GM18873 (cell line): ENCODE data around the gene SCG3.

Experiments
- ATAC-seq: cut with Tn5 transposase; IDR thresholded peaks from one replicate; pipeline ENCODE4 v1.9.1; 2021; ENCODE audit warnings: mild to moderate bottlenecking, moderate library complexity, moderate number of reproducible peaks; ENCODE audit not compliant: unreplicated experiment, low FRiP score

SCG3 gene

GRCh38 chr15:51677452-51677851 lies 3.9 kb upstream of the SCG3 start:
- no peak for ATAC-seq

GRCh38 chr15:51678096-51678495 lies 3.2 kb upstream of the SCG3 start:
- ATAC-seq, result no peak

- ATAC-seq, result no peak
These were observed 982 bp upstream of the SCG3 start for GRCh38 chr15:51680321-51680720.

DNA sequence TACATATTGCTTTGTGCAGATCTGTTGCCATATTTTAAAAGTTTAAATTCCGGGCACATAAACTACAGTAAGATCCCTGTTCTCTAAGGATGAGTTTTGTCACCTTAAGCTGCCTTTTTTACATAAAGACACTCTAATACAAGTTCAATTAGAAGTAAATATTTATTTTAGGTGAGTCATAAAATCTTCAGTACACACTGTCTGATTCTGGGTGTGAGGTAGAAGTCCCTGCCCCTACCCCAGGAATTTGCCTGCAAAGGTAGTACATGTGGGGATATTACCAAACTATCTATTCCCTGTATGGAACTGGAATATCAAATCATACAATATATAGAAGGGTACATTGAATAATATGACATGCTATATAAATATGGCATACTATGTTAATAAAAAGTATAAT lies 6.3 kb downstream of the SCG3 start:
- no peak for ATAC-seq

DNA sequence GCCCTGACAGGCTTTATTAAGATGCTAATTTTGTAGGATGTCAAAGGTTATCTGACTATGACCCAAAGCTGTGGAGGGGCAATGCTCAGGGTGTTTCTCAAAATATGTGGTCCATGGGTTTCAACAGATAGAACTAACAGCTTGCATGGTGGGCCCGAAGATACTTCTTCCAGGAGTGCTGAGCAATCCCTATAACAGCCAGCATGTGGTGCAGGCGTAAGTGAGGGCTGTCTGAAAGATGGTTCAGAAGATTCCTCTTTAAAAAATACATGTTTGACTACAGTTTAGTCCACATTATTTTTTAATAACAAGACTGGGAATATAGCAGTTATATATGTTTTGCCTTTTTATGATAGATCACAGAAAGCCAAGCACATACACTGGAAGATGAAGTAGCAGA lies 7.6 kb downstream of the SCG3 start:
- ATAC-seq, result no peak

DNA sequence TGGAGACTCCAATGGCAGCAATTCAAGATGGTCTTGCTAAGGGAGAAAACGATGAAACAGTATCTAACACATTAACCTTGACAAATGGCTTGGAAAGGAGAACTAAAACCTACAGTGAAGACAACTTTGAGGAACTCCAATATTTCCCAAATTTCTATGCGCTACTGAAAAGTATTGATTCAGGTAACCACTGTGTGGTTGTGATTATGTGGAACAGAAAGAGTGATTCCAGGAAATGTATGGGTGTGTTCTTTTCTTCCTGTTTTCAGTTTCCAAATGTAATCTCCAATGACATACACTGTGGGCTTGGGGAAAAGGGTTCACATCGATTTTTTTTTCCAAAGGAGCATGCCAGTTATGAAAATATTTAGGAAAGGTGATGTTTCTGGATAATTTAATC lies 10.9 kb downstream of the SCG3 start:
- no peak for ATAC-seq

DNA sequence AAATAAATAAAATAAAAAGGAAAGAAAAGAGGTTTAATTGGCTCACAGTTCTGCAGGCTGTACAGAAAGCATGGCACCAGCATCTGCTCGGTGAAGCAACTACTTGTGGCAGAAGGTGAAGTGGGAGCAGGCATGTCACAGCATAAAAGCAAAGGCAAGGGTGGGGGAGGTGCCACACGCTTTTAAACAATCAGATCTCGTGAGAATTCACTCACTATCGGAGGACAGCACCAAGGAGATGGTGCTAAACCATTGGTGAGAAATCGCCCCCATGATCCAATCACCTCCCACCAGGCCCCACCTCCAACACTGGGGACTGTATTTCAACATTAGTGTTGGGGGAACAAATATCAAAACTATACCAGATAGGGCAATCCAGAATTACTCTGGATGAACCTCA lies 15.3 kb downstream of the SCG3 start:
- no peak for ATAC-seq

- ATAC-seq, result no peak
These were observed 15.9 kb downstream of the SCG3 start for GRCh38 chr15:51697163-51697562.

DNA sequence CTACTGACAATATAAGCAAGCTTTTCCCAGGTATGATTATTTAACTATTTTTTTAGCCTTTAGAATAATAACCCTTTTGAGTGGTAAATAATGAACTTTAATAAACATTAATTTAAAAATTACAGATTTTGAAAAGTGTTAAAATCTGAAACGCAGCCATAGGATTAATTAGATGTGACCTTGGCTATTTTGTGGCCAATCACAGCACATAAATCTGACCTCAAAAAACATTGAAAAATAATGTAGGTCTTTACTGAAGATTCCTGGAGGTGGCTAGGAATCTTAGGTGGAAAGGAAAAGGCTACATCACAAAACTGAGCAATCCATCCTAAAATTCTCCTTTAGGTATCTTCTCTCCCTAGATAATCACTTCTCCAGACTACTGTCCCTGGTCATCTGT lies 18.1 kb downstream of the SCG3 start:
- no peak for ATAC-seq

GRCh38 chr15:51702710-51703109 lies 21.4 kb downstream of the SCG3 start:
- ATAC-seq, result no peak

DNA sequence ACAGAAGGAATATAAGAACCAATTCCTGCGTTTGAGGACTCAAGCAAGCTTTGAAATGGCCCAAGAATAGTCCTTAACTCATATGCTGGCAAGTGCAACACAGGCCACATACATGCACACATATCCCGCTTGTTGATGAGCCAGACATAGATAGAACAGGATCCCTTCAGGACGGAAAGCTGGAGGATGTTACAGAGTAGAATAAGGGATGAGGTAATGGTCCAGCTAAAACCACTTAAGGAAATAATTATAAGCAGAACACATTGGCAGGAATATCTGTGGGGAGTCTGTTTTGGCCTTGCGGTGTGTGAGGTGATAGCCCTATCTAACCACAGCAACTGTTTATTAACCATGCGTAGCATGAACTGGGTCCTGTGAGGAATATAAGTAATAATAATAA lies 25.0 kb downstream of the SCG3 start:
- ATAC-seq, result no peak

DNA sequence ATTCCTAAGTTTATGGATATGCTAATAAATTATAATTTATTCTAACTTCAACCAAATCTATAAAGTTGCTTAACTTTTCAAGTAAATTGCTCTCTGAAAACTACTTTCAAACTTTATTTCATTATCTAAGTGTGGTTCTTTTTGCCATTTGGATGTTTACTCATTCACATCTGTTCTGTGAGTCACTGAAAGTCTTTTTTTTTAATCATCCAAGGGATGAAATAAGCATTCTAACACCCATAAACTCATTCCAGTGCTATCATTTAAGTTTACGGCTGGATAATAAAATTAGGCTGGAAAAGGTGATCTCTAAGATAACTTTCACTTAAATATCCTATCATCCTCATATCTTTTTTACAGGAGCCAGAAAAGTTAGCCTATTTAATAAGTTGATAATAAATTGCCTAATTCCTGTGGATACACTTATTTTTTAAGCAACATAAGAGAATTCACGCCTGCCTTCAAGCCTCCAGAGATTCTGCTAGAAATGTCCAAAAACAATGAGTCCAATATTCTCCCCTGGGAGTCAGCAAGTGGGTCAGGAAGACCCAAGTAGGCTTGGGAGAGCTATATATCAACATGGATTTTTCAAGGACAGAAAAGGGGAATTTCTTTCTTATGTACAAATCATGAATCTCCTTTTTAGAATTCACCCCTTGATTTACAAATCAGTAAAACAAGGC lies 25.8 kb downstream of the SCG3 start:
- ATAC-seq, result no peak

DNA sequence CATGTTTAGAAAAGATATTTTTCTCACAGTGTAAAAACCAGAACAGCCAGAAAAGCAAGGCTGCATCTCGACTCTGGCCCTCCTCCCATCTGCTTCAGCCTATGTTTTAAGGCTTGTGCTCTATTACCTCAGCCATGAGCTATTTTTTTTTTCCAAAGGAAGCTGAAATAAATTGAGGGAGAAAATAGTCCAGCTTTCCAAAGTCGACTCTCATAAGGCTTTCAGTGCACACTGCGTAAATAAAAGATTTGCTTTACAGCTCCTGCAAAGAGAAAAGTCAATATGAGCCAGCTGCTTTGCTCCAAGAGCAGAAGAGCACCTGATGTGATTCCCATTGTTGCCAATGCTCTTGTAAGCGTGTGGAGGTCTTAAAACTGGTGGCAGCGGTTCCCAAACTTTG lies 26.7 kb downstream of the SCG3 start:
- no peak for ATAC-seq

- ATAC-seq, result no peak
These were observed 27.7 kb downstream of the SCG3 start for GRCh38 chr15:51709031-51709430.

GRCh38 chr15:51714162-51714561 lies 32.9 kb downstream of the SCG3 start:
- ATAC-seq, result no peak

GRCh38 chr15:51714911-51715310 lies 33.6 kb downstream of the SCG3 start:
- no peak for ATAC-seq

DNA sequence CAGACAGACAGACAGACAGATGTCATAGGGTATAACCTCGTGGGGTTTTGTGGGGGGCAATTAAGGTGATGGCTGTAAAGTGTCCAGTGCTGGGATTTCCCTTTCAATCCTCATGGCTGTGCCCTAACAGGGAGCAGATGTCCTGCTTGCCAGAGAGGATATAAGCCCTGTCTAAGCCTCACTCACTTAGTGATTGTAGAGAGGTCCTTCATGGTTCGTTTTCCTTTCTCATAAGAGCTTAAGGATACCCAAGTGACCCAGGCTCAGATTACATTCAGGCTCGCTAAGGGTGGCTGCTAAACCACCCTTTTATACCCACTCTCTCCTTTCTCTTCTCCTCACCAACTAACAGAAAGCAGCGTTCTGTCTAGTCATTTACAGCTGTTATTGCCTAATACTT lies 36.9 kb downstream of the SCG3 start:
- ATAC-seq, result no peak

GRCh38 chr15:51718746-51719145 lies 37.4 kb downstream of the SCG3 start:
- ATAC-seq, result no peak

DNA sequence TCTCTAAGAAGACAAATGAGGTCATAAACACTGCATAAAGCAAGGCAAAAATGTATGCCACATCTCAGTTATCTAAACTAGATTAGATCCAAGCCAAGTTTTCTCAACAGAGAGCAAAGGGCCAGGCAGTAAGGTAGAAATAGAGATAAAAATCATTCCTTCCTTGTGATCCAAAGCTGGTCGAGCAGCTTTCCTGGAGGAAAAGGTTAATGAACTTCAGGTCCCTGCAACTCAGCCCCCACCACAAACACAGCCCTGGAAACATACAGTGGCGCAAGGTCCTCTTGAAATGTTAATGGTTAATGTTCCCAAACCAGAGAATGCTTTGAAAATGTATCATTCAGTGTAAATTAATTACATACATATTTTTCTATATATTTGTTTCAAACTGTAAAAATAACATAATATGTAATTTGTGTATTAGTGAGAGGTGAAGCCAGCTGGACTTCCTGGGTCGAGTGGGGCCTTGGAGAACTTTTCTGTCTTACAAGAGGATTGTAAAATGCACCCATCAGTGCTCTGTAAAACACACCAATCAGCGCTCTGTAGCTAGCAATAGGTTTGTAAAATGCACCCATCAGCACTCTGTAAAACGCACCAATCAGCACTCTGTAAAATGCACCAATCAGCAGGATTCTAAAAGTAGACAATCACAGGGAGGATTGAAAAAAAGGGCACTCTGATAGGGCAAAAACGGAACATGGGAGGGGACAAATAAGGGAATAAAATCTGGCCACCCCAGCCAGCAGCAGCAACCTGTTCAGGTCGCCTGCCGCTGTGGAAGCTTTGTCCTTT lies 39.1 kb downstream of the SCG3 start:
- ATAC-seq, result no peak

DNA sequence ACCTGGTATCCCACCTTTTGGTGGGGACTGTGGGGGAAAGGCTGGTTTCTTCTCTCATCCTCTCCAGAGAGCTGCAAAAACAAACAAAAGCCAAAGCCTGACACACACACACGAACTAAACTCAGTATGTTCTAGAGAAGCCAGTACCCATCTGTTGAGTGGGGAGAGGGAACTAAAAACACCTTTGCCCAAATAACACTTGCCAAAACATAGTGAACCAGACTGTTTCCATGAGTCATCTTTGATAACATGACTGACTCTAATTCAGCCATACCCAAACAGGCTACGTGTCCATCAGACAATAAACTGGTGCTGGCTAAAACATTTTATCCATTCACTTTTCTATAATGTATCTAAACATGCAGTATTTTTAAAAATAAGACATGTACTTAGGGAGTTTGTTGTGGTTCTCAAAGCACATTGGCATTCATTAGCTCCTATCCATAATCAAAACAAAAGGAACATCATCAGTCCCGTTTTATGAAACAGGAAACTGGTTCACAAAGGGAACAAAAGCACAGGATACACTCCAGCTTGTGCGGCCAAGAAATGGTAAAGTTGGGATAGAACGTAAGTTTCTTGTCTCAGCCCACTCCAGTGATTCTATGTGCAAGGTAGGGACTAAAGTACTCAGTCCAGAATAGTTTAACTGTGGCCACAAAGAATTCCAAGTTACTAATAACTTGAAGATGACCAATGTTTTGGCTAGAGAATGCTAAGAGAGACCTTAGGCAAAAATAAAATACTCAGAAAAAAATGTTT lies 40.1 kb downstream of the SCG3 start:
- ATAC-seq, result no peak

GRCh38 chr15:51724199-51724598 lies 42.9 kb downstream of the SCG3 start:
- ATAC-seq, result no peak
